Measurements from ENCODE around the gene SMPDL3A. TPM values are rescaled to one million over a fixed set of nuclear protein-coding genes. Genes with fewer than 3 reads are reported as not detected.

The SMPDL3A gene
- total and polyA plus RNA-seq, 2 donors (not counting 1 experiment from before 2014, with no cell fraction given) = 19.8 to 30.5 TPM

- Histone ChIP-seq H3K27me3 (ENCODE audit: control insufficient read depth, insufficient read depth, low read length) (no peaks in the 10 kb centered on the region), H3K4me3 (replicated peaks in 1 of 4; ENCODE audit: control extremely low read depth in 1 of 4, insufficient read depth in 1 of 4, low read depth in 3 of 4, low read length in 4 of 4) (peak overlapping the region; percentile 75 to 92 (median 86)), H3K9ac (ENCODE audit: insufficient read depth, low read length) (peak overlapping the region; percentile 93), H3K4me1 (ENCODE audit: control insufficient read depth, extremely low read depth, insufficient read depth, low read length) (peaks cover 6% of the 10 kb centered on the region), H3K9me3 (ENCODE audit: control insufficient read depth, insufficient read depth, low read depth, low read length) (no peaks in the 10 kb centered on the region), H3K4me2 (ENCODE audit: extremely low read depth, insufficient read depth, low read length) (peak overlapping the region; percentile 83), H4K20me1 (ENCODE audit: control insufficient read depth, extremely low read depth, insufficient read depth, low read length) (no peaks in the 10 kb centered on the region), H3K27ac (ENCODE audit: insufficient read depth, low read length) (peak overlapping the region; percentile 90), H3K79me2 (ENCODE audit: control insufficient read depth, insufficient read depth, low read length) (peaks cover 5% of the 10 kb centered on the region), H3K36me3 (ENCODE audit: control insufficient read depth, insufficient read depth, low read length) (no peaks in the 10 kb centered on the region), H2AFZ (ENCODE audit: low read length) (peak overlapping the region; percentile 90)
- TF ChIP-seq EZH2 (IDR thresholded peaks at IDR 0.05; ENCODE audit: low read length, missing control alignments) = no peak
- TF ChIP-seq, protein P1, sequence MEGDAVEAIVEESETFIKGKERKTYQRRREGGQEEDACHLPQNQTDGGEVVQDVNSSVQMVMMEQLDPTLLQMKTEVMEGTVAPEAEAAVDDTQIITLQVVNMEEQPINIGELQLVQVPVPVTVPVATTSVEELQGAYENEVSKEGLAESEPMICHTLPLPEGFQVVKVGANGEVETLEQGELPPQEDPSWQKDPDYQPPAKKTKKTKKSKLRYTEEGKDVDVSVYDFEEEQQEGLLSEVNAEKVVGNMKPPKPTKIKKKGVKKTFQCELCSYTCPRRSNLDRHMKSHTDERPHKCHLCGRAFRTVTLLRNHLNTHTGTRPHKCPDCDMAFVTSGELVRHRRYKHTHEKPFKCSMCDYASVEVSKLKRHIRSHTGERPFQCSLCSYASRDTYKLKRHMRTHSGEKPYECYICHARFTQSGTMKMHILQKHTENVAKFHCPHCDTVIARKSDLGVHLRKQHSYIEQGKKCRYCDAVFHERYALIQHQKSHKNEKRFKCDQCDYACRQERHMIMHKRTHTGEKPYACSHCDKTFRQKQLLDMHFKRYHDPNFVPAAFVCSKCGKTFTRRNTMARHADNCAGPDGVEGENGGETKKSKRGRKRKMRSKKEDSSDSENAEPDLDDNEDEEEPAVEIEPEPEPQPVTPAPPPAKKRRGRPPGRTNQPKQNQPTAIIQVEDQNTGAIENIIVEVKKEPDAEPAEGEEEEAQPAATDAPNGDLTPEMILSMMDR (conservative IDR thresholded peaks at IDR 0.05 in 1 of 2, IDR thresholded peaks at IDR 0.05 in 1 of 2; ENCODE audit: low read depth in 1 of 2, low read length in 2 of 2) = no peak
- peak; percentile 91 to 96 for DNase-seq (ENCODE audit: low read depth in 2 of 2)
Observed at GRCh38 chr6:122788663-122789181, 336 bp upstream of the SMPDL3A start.

DNA sequence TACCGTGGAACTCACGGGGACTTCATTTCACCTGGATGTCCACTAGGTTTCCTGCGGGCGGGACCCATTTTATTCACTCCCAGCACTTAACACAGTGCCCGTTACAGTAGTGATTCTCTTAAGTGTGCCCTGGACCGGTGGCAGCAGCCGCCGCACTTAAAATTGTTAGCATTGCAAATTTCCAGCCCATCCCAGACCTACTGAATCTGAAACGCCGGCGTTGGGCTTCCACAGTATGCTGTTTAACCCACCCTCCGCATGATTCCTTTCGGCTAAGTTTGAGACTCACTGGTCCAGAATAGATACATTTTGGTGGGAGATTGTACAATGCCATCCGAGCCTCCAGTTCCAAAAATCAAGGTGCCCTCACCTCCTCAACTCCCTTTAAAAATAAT is 967 bp downstream of the SMPDL3A start:
- H3K9me3 ChIP-seq (ENCODE audit: control insufficient read depth, insufficient read depth, low read depth, low read length) = no peaks in the 10 kb centered on the region
- H3K79me2 ChIP-seq (ENCODE audit: control insufficient read depth, insufficient read depth, low read length) = peaks cover 5% of the 10 kb centered on the region
- peak overlapping the region; percentile 90 for H2AFZ ChIP-seq (ENCODE audit: low read length)
- peak overlapping the region; percentile 75 to 92 (median 86) for H3K4me3 ChIP-seq (replicated peaks in 1 of 4; ENCODE audit: control extremely low read depth in 1 of 4, insufficient read depth in 1 of 4, low read depth in 3 of 4, low read length in 4 of 4)
- peak overlapping the region; percentile 93 for H3K9ac ChIP-seq (ENCODE audit: insufficient read depth, low read length)
- no peaks in the 10 kb centered on the region for H3K36me3 ChIP-seq (ENCODE audit: control insufficient read depth, insufficient read depth, low read length)
- H4K20me1 ChIP-seq (ENCODE audit: control insufficient read depth, extremely low read depth, insufficient read depth, low read length) = no peaks in the 10 kb centered on the region
- no peaks in the 10 kb centered on the region for H3K27me3 ChIP-seq (ENCODE audit: control insufficient read depth, insufficient read depth, low read length)
- H3K4me2 ChIP-seq (ENCODE audit: extremely low read depth, insufficient read depth, low read length) = peak overlapping the region; percentile 79
- TF ChIP-seq EZH2 (IDR thresholded peaks at IDR 0.05; ENCODE audit: low read length, missing control alignments) = no peak
- TF ChIP-seq, protein P1 (conservative IDR thresholded peaks at IDR 0.05 in 1 of 2, IDR thresholded peaks at IDR 0.05 in 1 of 2; ENCODE audit: low read depth in 1 of 2, low read length in 2 of 2) = no peak
- peak overlapping the region; percentile 90 for H3K27ac ChIP-seq (ENCODE audit: insufficient read depth, low read length)
- H3K4me1 ChIP-seq (ENCODE audit: control insufficient read depth, extremely low read depth, insufficient read depth, low read length) = peaks cover 6% of the 10 kb centered on the region
- peak in 1 of 2 donors; percentile 36 for DNase-seq (ENCODE audit: low read depth in 2 of 2)

DNA sequence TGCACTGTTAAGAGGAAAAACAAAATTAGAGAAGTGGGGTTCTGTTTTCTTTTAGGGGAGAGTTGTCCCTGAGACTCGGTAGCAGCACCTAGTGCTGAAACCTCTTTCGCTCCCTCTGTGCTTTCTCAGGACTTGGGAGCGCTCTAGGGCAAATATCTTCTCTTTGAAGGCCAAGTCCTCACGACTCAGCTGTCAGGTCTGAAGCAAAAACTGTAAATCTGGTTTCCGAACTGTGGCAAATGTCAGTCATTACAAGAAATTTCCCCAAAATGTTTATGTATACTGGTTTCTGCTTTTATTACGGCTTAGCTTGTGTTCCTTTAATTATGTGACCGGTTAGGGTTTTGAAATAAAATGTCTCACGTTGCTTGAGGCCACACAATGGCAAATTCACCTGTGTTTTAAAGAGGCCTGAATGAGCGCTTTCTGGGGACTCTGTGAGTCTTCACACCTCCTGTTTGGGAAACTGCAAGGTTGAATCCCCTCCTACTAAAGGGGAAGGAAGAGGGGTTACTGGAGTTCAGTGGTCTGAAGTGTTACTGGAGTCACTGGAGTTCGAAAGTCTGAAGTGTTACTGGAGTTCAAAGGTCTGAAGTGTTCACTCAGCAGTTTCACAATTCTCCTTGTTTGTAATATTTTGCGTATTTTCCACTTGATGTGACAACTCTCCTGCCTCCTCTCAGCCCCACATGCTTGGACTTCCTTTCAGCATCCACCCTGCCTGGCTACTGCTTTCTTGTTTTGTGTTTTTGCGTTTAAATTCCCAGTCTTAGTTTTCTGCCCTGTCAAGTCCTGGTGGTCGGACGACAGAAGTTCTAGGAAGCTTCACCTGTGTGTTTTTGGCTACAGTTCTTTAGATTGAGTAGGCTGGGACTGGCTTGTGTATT is 1.6 kb downstream of the SMPDL3A start:
- Histone ChIP-seq H3K4me2 (ENCODE audit: extremely low read depth, insufficient read depth, low read length) (peak overlapping the region; percentile 79), H3K27ac (ENCODE audit: insufficient read depth, low read length) (peak overlapping the region; percentile 90), H3K4me3 (replicated peaks in 1 of 4; ENCODE audit: control extremely low read depth in 1 of 4, insufficient read depth in 1 of 4, low read depth in 3 of 4, low read length in 4 of 4) (peak overlapping the region; percentile 75 to 92 (median 86)), H2AFZ (ENCODE audit: low read length) (no peak overlapping the region), H3K4me1 (ENCODE audit: control insufficient read depth, extremely low read depth, insufficient read depth, low read length) (peaks cover 6% of the 10 kb centered on the region), H3K36me3 (ENCODE audit: control insufficient read depth, insufficient read depth, low read length) (no peaks in the 10 kb centered on the region), H3K27me3 (ENCODE audit: control insufficient read depth, insufficient read depth, low read length) (no peaks in the 10 kb centered on the region), H3K9me3 (ENCODE audit: control insufficient read depth, insufficient read depth, low read depth, low read length) (no peaks in the 10 kb centered on the region), H4K20me1 (ENCODE audit: control insufficient read depth, extremely low read depth, insufficient read depth, low read length) (no peaks in the 10 kb centered on the region), H3K9ac (ENCODE audit: insufficient read depth, low read length) (no peak overlapping the region), H3K79me2 (ENCODE audit: control insufficient read depth, insufficient read depth, low read length) (peaks cover 5% of the 10 kb centered on the region)
- no peak for TF ChIP-seq EZH2 (IDR thresholded peaks at IDR 0.05; ENCODE audit: low read length, missing control alignments)
- TF ChIP-seq, protein P1 (conservative IDR thresholded peaks at IDR 0.05 in 1 of 2, IDR thresholded peaks at IDR 0.05 in 1 of 2; ENCODE audit: low read depth in 1 of 2, low read length in 2 of 2) = peak; percentile 7 to 14
- DNase-seq (ENCODE audit: low read depth in 2 of 2) = peak; percentile 33 to 68
